HepG2 (cell line): ENCODE results near the gene MTFP1. TPM values are rescaled to one million over a fixed set of nuclear protein-coding genes. Genes with fewer than 3 reads are reported as not detected.

ENCODE experiments used
- ATAC-seq: fragments of 200-7000 bp; cut with Tn5 transposase; 3 replicates; pipeline ENCODE4 v1.9.1; 2020; ENCODE audit warnings: mild to moderate bottlenecking, moderate library complexity
- BruUV-seq: library from RNA; stranded (reverse); fragments of 400-500 nt; replicated peaks from 2 replicates; lab custom pipeline; 2021; lab: Mats Ljungman, UMichigan
- CTCF ChIA-PET: fragments of 300-600 bp; formaldehyde crosslinking; extraction: SDS; loops from one replicate; lab custom pipeline; 2021; ENCODE audit warnings: low total read pairs, inconsistent platforms, low intra/inter-chr PET ratio; lab: Yijun Ruan, JAX
- POLR2A ChIA-PET: fragments of 350-600 bp; sonication (Branson Sonifier 250); formaldehyde crosslinking; loops from one replicate; lab custom pipeline; 2020; ENCODE audit warnings: antibody characterized with exemption, inconsistent platforms; lab: Yijun Ruan, JAX
- DNase-seq: peaks from one replicate; pipeline ENCODE4 v3.0.0-alpha.2; 2015; ENCODE audit warnings: low spot score
- FAIRE-seq: peaks from 3 replicates; lab custom pipeline; 2011; peaks lifted over from hg19 to GRCh38; lab: Jason Lieb, UNC
- H2AFZ ChIP-seq: one replicate; pipeline ENCODE4 v1.6.1; 2011; ENCODE audit warnings: low read length, inconsistent platforms
- H3K27ac ChIP-seq: fragments of 300-600 bp; 3 replicates; pipeline ENCODE4 v1.8.0; 2011; ENCODE audit warnings: mixed run types, mild to moderate bottlenecking, mixed read lengths, low read length, inconsistent platforms; ENCODE audit not compliant: insufficient read depth; ENCODE audit errors: extremely low read length
- H3K27me3 ChIP-seq, 2 experiments: fragments of 200-600 bp in 1 of 2; 2 replicates in 1 of 2; 3 replicates in 1 of 2; pipeline versions ENCODE4 v1.6.0 to v1.8.0; 2011; ENCODE audit warnings: low read length in 2 of 2, mild to moderate bottlenecking in 2 of 2, moderate library complexity in 2 of 2, inconsistent platforms in 1 of 2; ENCODE audit not compliant: insufficient read depth in 2 of 2, control insufficient read depth in 1 of 2
- H3K36me3 ChIP-seq, 2 experiments: fragments of 200-600 bp in 1 of 2; replicated peaks in 1 of 2; 2 replicates in 1 of 2; 3 replicates in 1 of 2; pipeline versions ENCODE4 v1.5.1 to v1.8.0; 2011; ENCODE audit warnings: low read length in 2 of 2, inconsistent platforms in 1 of 2; ENCODE audit not compliant: insufficient read depth in 2 of 2, control insufficient read depth in 1 of 2
- H3K4me1 ChIP-seq: 2 replicates; pipeline ENCODE4 v1.5.1; 2012; ENCODE audit warnings: low read length, inconsistent platforms; ENCODE audit not compliant: insufficient read depth
- H3K4me2 ChIP-seq: 2 replicates; pipeline ENCODE4 v1.6.0; 2011; ENCODE audit warnings: low read depth, low read length, inconsistent platforms
- H3K4me3 ChIP-seq, 3 experiments: fragments of 200-600 bp in 1 of 3; sonication (generic), shearing (Covaris generic) in 1 of 3; replicated peaks in 1 of 3; 2 replicates each; pipeline ENCODE4 v1.5.1; 2011 to 2016; ENCODE audit warnings: low read length in 3 of 3, inconsistent platforms in 2 of 3, low read depth in 2 of 3, mild to moderate bottlenecking in 2 of 3, control low read depth in 1 of 3, mixed read lengths in 1 of 3; ENCODE audit not compliant: insufficient read depth in 1 of 3
- H3K79me2 ChIP-seq: one replicate; pipeline ENCODE4 v1.6.1; 2011; ENCODE audit warnings: low read length, inconsistent platforms; ENCODE audit not compliant: insufficient read depth
- H3K9ac ChIP-seq: 2 replicates; pipeline ENCODE4 v1.6.0; 2011; ENCODE audit warnings: mild to moderate bottlenecking, low read depth, low read length, inconsistent platforms; ENCODE audit not compliant: insufficient read depth
- H3K9me3 ChIP-seq: 2 replicates; pipeline ENCODE4 v1.5.1; 2012; ENCODE audit warnings: mild to moderate bottlenecking, low read length
- H4K20me1 ChIP-seq: 2 replicates; pipeline ENCODE4 v1.6.0; 2011; ENCODE audit warnings: inconsistent platforms, mild to moderate bottlenecking, low read length, moderate library complexity; ENCODE audit not compliant: insufficient read depth
- GABPB1 ChIP-seq: IDR thresholded peaks from 2 replicates; pipeline ENCODE4 v1.6.1; 2016; ENCODE audit warnings: mild to moderate bottlenecking, missing genetic modification reagents, moderate library complexity, missing compliant biosample characterization
- HOXA7 ChIP-seq: sonication (generic); formaldehyde crosslinking; IDR thresholded peaks from 2 replicates; pipeline ENCODE4 v1.8.1; 2022; ENCODE audit warnings: mild to moderate bottlenecking, missing genetic modification reagents, moderate library complexity
- KAT8 ChIP-seq: IDR thresholded peaks from 2 replicates; pipeline ENCODE4 v1.6.1; 2016; ENCODE audit warnings: missing genetic modification reagents, missing compliant biosample characterization
- NFYC ChIP-seq: IDR thresholded peaks from 2 replicates; pipeline ENCODE4 v1.6.1; 2016; ENCODE audit warnings: missing genetic modification reagents, missing compliant biosample characterization
- PRDM15 ChIP-seq: sonication (generic); formaldehyde crosslinking; IDR thresholded peaks from 2 replicates; pipeline ENCODE4 v1.4.0; 2020; ENCODE audit warnings: missing genetic modification reagents
- RXRB ChIP-seq: IDR thresholded peaks from 2 replicates; pipeline ENCODE4 v1.6.1; 2016; ENCODE audit warnings: borderline replicate concordance, missing genetic modification reagents, missing compliant biosample characterization
- SAP130 ChIP-seq: IDR thresholded peaks from 2 replicates; pipeline ENCODE4 v1.6.1; 2016; ENCODE audit warnings: low read depth
- SIX4 ChIP-seq: sonication (generic); formaldehyde crosslinking; IDR thresholded peaks from 2 replicates; pipeline ENCODE4 v1.4.0; 2020; ENCODE audit warnings: missing genetic modification reagents
- SKI ChIP-seq: fragments of 450-650 bp; IDR thresholded peaks from one replicate; pipeline ENCODE4 v1.6.1; 2018; ENCODE audit warnings: mild to moderate bottlenecking; ENCODE audit not compliant: partially characterized antibody
- SPEN ChIP-seq: sonication (generic); formaldehyde crosslinking; IDR thresholded peaks from 2 replicates; pipeline ENCODE4 v1.5.1; 2020; ENCODE audit warnings: low read depth, mild to moderate bottlenecking, missing genetic modification reagents
- STAG1 ChIP-seq: sonication (generic); formaldehyde crosslinking; IDR thresholded peaks from 2 replicates; pipeline ENCODE4 v1.4.0; 2020; ENCODE audit warnings: missing genetic modification reagents
- ZNF337 ChIP-seq: sonication (generic); formaldehyde crosslinking; IDR thresholded peaks from 2 replicates; pipeline ENCODE4 v1.5.1; 2020; ENCODE audit warnings: missing genetic modification reagents, low read depth, mild to moderate bottlenecking, borderline replicate concordance
- ZNF451 ChIP-seq: sonication (generic); formaldehyde crosslinking; IDR thresholded peaks from 2 replicates; pipeline ENCODE4 v1.5.0; 2020; ENCODE audit warnings: mild to moderate bottlenecking, missing genetic modification reagents
- ZNF550 ChIP-seq: sonication (generic); formaldehyde crosslinking; IDR thresholded peaks from 2 replicates; pipeline ENCODE4 v1.4.0; 2020; ENCODE audit warnings: mild to moderate bottlenecking, missing genetic modification reagents, borderline replicate concordance
- ZNF598 ChIP-seq: sonication (generic); formaldehyde crosslinking; IDR thresholded peaks from 2 replicates; pipeline ENCODE4 v1.5.1; 2020; ENCODE audit warnings: mild to moderate bottlenecking, missing genetic modification reagents, borderline replicate concordance
- ZNF766 ChIP-seq: sonication (generic); formaldehyde crosslinking; IDR thresholded peaks from 2 replicates; pipeline ENCODE4 v1.5.0; 2020; ENCODE audit warnings: missing genetic modification reagents, borderline replicate concordance
- ZNF839 ChIP-seq: sonication (generic); formaldehyde crosslinking; IDR thresholded peaks from 2 replicates; pipeline ENCODE4 v1.4.0; 2020; ENCODE audit warnings: missing genetic modification reagents, mild to moderate bottlenecking, borderline replicate concordance
- WGBS: methylation state at CpG from one replicate; pipeline ENCODE4 v1.1.6; 2017; ENCODE audit warnings: low lambda C conversion rate; 5-methylcytosine and 5-hydroxymethylcytosine counted together
- in situ Hi-C: cut with HindIII; loops from 2 replicates; pipeline ENCODE4 v1.10.0; 2017; ENCODE audit warnings: low pct_unique_long_range_greater_than_20kb; ENCODE audit not compliant: extremely low pct_ligation_motif_present
- intact Hi-C: fragments of 100-400 bp; cut with micrococcal nuclease; formaldehyde crosslinking; loops from one replicate; pipeline ENCODE4 v1.10.0; 2022; ENCODE audit not compliant: unreplicated experiment
- polyA plus RNA-seq, 8 experiments: library from polyadenylated mRNA; depleted of rRNA in 3 of 8; stranded (reverse) in 7 of 8; unstranded in 1 of 8; fragments of >200 nt; fragmentation: Illumina TruSeq in 4 of 8; extraction: Trizol in 4 of 8; gene quantifications; 2 replicates each; pipeline versions ENCODE4 v1.2.1 to v1.2.3, GENCODE V29; 2011 to 2016; ENCODE audit warnings: low read depth in 4 of 8, missing spikeins in 1 of 8, mixed read lengths in 1 of 8; ENCODE audit not compliant: insufficient read depth in 1 of 8
- total RNA-seq, 5 experiments: library from RNA; depleted of rRNA; stranded (reverse); fragments of >200 nt; fragmentation: Illumina TruSeq; extraction: Trizol; gene quantifications; 2 replicates each; pipeline ENCODE4 v1.2.3, GENCODE V29; 2016; ENCODE audit warnings: low read depth in 1 of 5
- TF ChIP-seq, protein P1 (sequence below): sonication (generic); formaldehyde crosslinking; IDR thresholded peaks from 2 replicates; pipeline ENCODE4 v1.8.0; 2022; ENCODE audit warnings: mild to moderate bottlenecking, missing genetic modification reagents; ENCODE audit not compliant: insufficient replicate concordance

Gene MTFP1
- total and polyA plus RNA-seq, 2 of the 13 experiments (the other 11 are each of a cell fraction or from before 2014, with no cell fraction given): 29.5 to 45.6 TPM

GRCh38 chr22:30386960-30387827 is 38.4 kb upstream of the MTFP1 start, which contains the start of gene RNF215:
RNF215 (minus strand) TSS chr22:30387411; CDS start chr22:30387313, 98 bp downstream.
- H3K79me2 ChIP-seq: no peaks in the 10 kb centered on the region
- no peaks in the 10 kb centered on the region for H3K36me3 ChIP-seq
- POLR2A ChIA-PET: interaction anchor here (1.0 to 1.2 kb wide), 8 partner anchors 10 to 141 kb away, joined by 3 to 10 read pairs (median 4); partner anchors contain the start of genes CASTOR1, CCDC157, SEC14L2 and SF3A1
- in situ Hi-C loops (loop anchor here (5.0 to 25.0 kb wide), 3 partner anchors 100 to 275 kb away; partner anchors contain the start of gene CASTOR1), intact Hi-C loops (loop anchor here (1.0 kb wide), 1 partner anchor 99 kb away; no protein-coding TSS in a partner anchor)
- H3K4me3 ChIP-seq: peak within 1 kb of the TSS; percentile 49 to 71 (median 64); a peak in 5 of 6 replicates
- FAIRE-seq (no peak), ATAC-seq (peak; percentile 71), DNase-seq (peak; percentile 54)
- H3K27ac ChIP-seq: no peak within 1 kb of the TSS
- no TSS peak for BruUV-seq
- H3K27me3 ChIP-seq: no peaks in the 10 kb centered on the region
- peaks cover 21% of the 10 kb centered on the region for H3K4me1 ChIP-seq
- WGBS: 2% methylated on average over 27 of the region's 95 CpGs
- CTCF ChIA-PET: interaction anchor here (0.6 to 2.5 kb wide), 5 partner anchors 40 to 279 kb away, joined by 3 to 26 read pairs (median 5); partner anchors contain the start of gene CASTOR1
- no peak within 1 kb of the TSS for H2AFZ ChIP-seq
- no peaks in the 10 kb centered on the region for H4K20me1 ChIP-seq
- H3K9me3 ChIP-seq: no peaks in the 10 kb centered on the region; the same call in 1 of the 2 replicates
- H3K4me2 ChIP-seq: peak within 1 kb of the TSS; percentile 86
- peak within 1 kb of the TSS; percentile 63 for H3K9ac ChIP-seq
- 0 out of 2 replicates have a peak, but pooled peaks have one; percentile 17 for TF ChIP-seq KAT8 (CRISPR knock-in tag)
- TF ChIP-seq PRDM15 (CRISPR knock-in tag): no peak
- no peak for TF ChIP-seq SIX4 (CRISPR knock-in tag)
- peak; percentile 43 for TF ChIP-seq SAP130
- TF ChIP-seq GABPB1: peak; percentile 46; the same call in 1 of the 2 replicates
- TF ChIP-seq SKI: peak; percentile 54
- 0 out of 2 replicates have a peak, but pooled peaks have one; percentile 22 for TF ChIP-seq SPEN (CRISPR knock-in tag)
- TF ChIP-seq STAG1 (CRISPR knock-in tag): peak; percentile 86
- no peak for TF ChIP-seq ZNF550 (CRISPR knock-in tag)
- TF ChIP-seq HOXA7: no peak
- TF ChIP-seq, protein P1, sequence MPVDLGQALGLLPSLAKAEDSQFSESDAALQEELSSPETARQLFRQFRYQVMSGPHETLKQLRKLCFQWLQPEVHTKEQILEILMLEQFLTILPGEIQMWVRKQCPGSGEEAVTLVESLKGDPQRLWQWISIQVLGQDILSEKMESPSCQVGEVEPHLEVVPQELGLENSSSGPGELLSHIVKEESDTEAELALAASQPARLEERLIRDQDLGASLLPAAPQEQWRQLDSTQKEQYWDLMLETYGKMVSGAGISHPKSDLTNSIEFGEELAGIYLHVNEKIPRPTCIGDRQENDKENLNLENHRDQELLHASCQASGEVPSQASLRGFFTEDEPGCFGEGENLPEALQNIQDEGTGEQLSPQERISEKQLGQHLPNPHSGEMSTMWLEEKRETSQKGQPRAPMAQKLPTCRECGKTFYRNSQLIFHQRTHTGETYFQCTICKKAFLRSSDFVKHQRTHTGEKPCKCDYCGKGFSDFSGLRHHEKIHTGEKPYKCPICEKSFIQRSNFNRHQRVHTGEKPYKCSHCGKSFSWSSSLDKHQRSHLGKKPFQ (CRISPR knock-in tag): no peak
- TF ChIP-seq ZNF598: no peak
- TF ChIP-seq ZNF839 (CRISPR knock-in tag): no peak
- no peak for TF ChIP-seq ZNF766 (CRISPR knock-in tag)
- 0 out of 2 replicates have a peak, but pooled peaks have one; percentile 15 for TF ChIP-seq RXRB (CRISPR knock-in tag)
- TF ChIP-seq ZNF337: no peak
- TF ChIP-seq NFYC: no peak
- TF ChIP-seq ZNF451 (CRISPR knock-in tag): 0 out of 2 replicates have a peak, but pooled peaks have one; percentile 29
